AG09319 (cell line): Measurements from ENCODE around the gene CR1.

Experiments used
- DNase-seq: peaks from one replicate; pipeline ENCODE4 v3.0.0-alpha.2; 2010; ENCODE audit warnings: low read depth; ENCODE audit errors: extremely low read depth
- CTCF ChIP-seq: IDR thresholded peaks from 2 replicates; pipeline ENCODE4 v1.5.1; 2011; ENCODE audit warnings: low read depth, mild to moderate bottlenecking, inconsistent platforms, low read length, moderate library complexity

The CR1 gene

GRCh38 chr1:207645635-207646081 lies 149.7 kb downstream of the CR1 start:
- TF ChIP-seq CTCF, result no peak
- DNase-seq, result no peak

GRCh38 chr1:207646171-207646570 lies 150.2 kb downstream of the CR1 start:
- no peak for TF ChIP-seq CTCF
- no peak for DNase-seq

GRCh38 chr1:207646944-207647579 lies 151.1 kb downstream of the CR1 start:
- no peak for DNase-seq
- no peak for TF ChIP-seq CTCF

GRCh38 chr1:207647671-207648333 lies 151.8 kb downstream of the CR1 start:
- TF ChIP-seq CTCF, result no peak
- no peak for DNase-seq

- no peak for DNase-seq
- no peak for TF ChIP-seq CTCF
Measured at GRCh38 chr1:207648334-207649209, 152.6 kb downstream of the CR1 start.

- TF ChIP-seq CTCF, result no peak
- DNase-seq, result no peak
Measured at GRCh38 chr1:207649210-207649753, 153.3 kb downstream of the CR1 start.
